Astrocyte of the spinal cord (primary cell): ENCODE measurements around the gene NPDC1.

ENCODE experiments used
- DNase-seq: peaks from one replicate; pipeline ENCODE4 v3.0.0; 2011; ENCODE audit warnings: low read depth, low spot score
- H3K4me3 ChIP-seq: 2 replicates; pipeline ENCODE4 v1.5.1; 2011; ENCODE audit warnings: low read depth, mild to moderate bottlenecking, low read length, moderate library complexity
- in situ Hi-C: cut with HindIII; loops from 2 replicates; pipeline ENCODE4 v1.10.0; 2017; ENCODE audit warnings: low sequenced_read_pairs
- TF ChIP-seq, protein P1 (sequence below): IDR thresholded peaks from 2 replicates; pipeline ENCODE4 v1.5.1; 2012; ENCODE audit warnings: low read depth, mild to moderate bottlenecking, low read length, inconsistent platforms

Gene NPDC1

DNA sequence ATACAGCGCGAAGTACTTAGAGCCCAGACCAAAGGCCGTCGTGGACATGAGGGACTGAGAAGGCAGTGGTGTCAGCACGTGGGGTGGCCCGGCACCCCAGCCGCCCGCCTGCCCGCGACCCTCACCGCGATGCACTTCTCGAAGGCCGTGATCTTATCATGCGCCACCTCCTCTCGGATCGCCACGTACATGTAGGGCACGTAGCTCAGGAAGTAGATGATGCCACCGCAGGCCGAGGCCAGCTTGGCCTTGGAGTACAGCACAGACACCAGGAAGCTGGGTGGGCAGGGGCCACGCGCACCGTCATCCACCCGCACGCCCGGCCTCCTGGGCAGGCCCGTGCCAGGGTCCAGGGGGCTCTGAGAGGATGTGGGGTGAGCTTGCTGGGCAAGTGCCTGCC lies 28.9 kb downstream of the NPDC1 start:
- TF ChIP-seq, protein P1, sequence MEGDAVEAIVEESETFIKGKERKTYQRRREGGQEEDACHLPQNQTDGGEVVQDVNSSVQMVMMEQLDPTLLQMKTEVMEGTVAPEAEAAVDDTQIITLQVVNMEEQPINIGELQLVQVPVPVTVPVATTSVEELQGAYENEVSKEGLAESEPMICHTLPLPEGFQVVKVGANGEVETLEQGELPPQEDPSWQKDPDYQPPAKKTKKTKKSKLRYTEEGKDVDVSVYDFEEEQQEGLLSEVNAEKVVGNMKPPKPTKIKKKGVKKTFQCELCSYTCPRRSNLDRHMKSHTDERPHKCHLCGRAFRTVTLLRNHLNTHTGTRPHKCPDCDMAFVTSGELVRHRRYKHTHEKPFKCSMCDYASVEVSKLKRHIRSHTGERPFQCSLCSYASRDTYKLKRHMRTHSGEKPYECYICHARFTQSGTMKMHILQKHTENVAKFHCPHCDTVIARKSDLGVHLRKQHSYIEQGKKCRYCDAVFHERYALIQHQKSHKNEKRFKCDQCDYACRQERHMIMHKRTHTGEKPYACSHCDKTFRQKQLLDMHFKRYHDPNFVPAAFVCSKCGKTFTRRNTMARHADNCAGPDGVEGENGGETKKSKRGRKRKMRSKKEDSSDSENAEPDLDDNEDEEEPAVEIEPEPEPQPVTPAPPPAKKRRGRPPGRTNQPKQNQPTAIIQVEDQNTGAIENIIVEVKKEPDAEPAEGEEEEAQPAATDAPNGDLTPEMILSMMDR, result no peak

DNA sequence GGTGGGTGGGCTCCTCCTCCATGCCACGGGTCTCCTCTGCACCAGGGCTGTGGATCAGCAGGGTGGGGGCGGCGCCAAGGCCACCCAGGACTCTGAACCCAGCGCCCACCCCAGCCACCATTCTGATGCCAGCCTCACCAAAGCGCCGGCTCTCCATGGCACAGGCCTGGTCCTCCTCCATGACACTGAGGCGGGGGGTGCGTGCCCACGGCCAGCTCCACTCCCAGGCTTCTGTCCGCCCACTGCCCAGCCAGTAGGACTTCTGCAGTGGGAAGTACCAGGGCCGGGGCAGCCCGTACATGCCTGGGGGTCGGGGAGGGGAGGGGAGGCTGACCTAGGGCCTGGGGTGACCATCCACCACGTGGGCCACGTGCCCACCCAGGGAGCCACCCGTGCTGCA lies 29.5 kb downstream of the NPDC1 start:
- H3K4me3 ChIP-seq, result no peak overlapping the region
- TF ChIP-seq, protein P1, result no peak
- DNase-seq, result no peak
- in situ Hi-C loops, result no loop called here

More for the DNA sequence above, 28.9 kb downstream of the NPDC1 start:
- in situ Hi-C loops, result no loop called here
- DNase-seq, result no peak
- H3K4me3 ChIP-seq, result no peak overlapping the region

DNA sequence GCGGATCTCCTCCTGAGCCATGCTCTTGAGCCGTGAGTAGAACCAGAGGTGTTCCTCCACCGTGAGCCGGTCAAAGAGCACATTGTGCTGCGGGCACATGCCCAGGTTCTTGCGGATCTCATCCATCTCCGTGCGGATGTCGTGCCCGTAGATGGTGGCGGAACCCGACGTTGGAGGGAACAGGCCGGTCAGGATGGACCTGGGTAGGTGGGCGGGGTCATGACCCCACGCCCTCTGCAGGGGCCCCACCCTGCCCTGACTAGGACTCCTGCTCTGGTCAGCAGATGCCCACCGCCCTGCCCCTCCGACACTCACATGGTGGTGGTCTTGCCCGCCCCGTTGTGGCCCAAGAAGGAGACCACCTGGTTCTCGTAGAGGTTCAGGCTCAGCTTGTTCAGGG lies 30.0 kb downstream of the NPDC1 start:
- in situ Hi-C loops, result no loop called here
- no peak overlapping the region for H3K4me3 ChIP-seq
- no peak for DNase-seq
- TF ChIP-seq, protein P1, result no peak

DNA sequence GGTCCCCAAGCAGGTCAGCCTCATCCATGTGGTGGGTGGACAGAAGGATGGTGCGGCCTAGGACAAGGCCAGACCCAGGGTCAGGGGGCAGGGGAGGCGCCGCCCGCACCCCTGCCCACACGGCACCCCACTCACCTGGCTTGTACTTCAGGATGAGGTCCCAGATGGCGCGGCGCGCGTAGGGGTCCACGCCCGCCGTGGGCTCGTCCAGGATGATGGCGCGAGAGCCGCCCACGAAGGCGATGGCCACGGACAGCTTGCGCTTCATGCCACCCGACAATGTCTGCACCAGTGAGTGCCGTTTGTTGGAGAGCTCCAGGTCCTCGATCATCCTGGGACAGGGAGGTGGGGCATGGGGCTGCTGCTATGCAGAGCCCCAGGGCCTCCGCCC lies 30.4 kb downstream of the NPDC1 start:
- TF ChIP-seq, protein P1, result no peak
- H3K4me3 ChIP-seq, result no peak overlapping the region
- no peak for DNase-seq
- in situ Hi-C loops, result no loop called here

DNA sequence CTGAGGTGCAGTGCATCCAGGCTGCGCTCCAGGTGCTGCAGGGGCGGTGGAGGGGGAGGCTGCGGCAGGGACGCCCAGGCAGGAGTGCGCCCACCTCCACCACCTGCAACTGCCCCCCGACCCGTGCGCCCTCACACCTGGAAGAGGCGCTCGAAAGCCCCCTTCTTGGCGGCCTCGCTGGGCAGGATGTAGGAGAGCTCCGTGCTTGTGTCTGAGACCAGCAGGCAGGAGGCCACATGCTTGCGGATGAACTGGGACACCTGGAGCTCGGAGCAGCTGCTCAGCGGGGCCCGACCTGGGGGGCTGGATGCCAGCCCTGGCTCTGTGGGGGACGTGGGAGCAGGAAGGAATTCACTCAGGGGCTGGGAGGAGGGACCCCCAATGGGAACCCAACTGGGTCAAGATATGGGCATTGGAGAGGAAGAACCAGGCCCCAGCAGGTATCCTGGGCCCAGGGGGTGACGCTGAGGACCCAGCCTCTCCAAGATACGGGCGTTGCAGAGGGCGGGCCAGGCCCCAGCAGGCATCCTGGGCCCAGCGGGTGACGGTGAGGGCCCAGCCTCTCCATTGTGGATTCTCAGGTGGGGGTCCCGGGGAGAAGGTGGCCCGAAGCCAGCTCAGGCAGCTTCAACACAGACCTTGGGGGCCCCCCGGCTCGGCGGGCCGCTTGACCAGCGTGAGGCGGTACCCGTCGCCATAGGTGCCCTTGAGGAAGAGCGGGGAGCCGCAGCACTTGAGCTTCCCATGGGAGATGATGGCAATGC lies 31.0 kb downstream of the NPDC1 start:
- H3K4me3 ChIP-seq, result no peak overlapping the region
- in situ Hi-C loops, result no loop called here
- TF ChIP-seq, protein P1, result no peak
- no peak for DNase-seq

DNA sequence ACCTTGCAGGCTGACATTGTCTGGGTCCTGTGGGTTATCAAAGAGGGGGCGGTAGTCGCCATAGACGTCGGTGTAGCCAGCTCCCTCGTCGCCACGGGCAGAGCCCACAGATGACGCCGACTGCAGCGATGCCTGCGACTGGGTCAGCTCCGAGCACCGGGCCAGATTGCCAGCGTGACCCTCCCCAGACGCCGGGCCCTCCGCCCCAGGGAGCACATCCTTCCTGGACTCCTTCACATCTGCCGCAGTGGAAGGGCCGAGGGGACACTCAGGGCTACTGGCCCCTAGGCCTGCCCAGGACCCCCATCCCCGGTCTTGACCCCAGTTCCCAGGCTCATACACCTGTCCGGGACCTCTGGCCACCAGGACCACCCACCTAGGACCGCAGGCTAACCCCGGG lies 31.8 kb downstream of the NPDC1 start:
- no peak overlapping the region for H3K4me3 ChIP-seq
- TF ChIP-seq, protein P1, result no peak
- no peak for DNase-seq
- in situ Hi-C loops, result no loop called here
